Pulmonary artery endothelial cell (primary cell): ENCODE data around the gene NKX2-1. TPM values are rescaled to one million over a fixed set of nuclear protein-coding genes. Genes with fewer than 3 reads are reported as not detected.

Experiments used
- DNase-seq: peaks from one replicate; pipeline ENCODE4 v3.0.0-alpha.2; 2011; ENCODE audit warnings: low read depth, low spot score
- total RNA-seq: library from RNA; depleted of rRNA; stranded (reverse); fragments of >200 nt; gene quantifications from 2 replicates; pipeline ENCODE4 v1.2.3, GENCODE V29; 2014

Gene NKX2-1
- total RNA-seq, 1 donor from 2014 or later, result not detected

DNA sequence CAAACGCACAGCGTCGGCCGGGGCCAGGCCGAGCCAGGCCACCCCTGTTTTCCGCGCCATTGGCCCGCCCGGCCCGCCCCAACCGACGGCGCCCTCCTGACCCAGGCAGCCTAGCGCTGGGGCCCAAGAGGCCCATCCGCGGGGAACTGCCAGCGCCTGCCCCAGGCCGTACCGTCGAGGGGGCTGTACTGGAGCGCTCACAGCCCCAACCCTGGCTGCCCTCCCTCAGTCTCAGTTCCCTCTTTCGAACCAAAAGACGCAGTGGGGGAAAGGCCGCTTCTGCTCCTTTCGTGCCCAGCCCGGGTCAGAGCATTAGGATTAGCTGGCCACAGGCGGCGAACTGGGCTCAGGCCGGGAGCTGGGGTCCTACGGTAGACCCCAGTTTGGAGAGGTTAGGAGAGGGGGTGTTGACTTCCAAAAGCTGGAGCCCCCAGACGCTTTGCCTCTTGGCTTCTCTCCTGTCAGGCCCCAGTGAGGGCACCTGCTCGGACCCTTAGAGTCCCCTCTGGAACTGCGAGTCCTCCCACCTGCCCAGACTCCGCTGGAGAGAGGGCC lies 1.9 kb downstream of the NKX2-1 start:
- no peak for DNase-seq

DNA sequence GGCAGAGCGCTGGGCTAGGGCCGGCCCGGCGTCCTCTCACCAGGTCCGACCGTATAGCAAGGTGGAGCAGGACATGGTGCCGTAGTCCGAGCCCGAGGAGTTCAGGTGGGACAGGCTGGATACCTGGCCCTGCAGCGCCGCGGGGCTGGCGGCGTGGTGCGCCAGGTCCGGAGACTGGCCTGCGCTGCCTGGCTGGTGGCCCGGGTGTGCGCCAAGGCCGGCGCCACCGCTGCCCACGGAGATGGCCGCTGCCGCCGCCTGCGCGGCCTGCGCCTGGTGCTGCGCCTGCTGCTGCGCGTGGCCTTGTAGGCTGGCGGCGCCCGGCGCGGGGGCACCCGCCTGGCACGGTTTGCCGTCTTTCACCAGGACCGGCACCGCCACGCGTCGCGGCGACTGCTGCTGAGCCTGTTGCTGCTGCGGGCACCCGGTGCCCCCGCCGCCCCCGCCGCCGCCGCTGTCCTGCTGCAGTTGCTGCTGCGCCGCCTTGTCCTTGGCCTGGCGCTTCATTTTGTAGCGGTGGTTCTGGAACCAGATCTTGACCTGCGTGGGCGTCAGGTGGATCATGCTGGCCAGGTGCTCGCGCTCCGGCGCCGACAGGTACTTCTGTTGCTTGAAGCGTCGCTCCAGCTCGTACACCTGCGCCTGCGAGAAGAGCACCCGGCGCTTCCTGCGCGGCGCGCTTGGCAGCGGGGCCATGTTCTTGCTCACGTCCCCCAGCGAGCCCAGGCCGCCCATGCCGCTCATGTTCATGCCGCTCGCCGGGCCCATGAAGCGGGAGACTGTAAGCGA lies 2.6 kb downstream of the NKX2-1 start:
- DNase-seq, result no peak

DNA sequence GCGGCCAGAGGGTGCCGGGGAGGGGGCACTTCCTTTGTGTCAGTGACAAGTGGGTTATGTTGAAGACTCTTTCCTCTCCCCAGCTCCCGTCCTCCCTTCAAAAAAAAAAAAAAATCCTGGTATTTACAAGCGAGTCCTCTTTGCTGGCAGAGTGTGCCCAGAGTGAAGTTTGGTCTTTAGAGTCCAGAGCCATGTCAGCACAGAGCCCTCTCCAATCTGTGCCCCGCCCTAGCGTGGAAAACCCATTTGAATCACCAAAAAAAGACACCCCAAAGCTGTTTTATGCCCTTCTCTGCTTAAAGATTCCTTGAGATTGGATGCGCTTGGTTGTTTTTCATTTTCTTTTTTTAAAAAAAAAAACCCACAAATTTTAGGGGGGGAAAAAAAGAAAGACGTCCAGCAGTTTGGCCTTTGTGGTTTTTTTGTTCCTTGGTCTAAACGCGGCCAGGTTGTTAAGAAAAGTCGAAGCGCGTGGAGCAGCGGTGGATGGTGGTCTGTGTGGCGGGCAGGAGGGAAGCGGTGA lies 3.3 kb downstream of the NKX2-1 start:
- DNase-seq, result no peak

DNA sequence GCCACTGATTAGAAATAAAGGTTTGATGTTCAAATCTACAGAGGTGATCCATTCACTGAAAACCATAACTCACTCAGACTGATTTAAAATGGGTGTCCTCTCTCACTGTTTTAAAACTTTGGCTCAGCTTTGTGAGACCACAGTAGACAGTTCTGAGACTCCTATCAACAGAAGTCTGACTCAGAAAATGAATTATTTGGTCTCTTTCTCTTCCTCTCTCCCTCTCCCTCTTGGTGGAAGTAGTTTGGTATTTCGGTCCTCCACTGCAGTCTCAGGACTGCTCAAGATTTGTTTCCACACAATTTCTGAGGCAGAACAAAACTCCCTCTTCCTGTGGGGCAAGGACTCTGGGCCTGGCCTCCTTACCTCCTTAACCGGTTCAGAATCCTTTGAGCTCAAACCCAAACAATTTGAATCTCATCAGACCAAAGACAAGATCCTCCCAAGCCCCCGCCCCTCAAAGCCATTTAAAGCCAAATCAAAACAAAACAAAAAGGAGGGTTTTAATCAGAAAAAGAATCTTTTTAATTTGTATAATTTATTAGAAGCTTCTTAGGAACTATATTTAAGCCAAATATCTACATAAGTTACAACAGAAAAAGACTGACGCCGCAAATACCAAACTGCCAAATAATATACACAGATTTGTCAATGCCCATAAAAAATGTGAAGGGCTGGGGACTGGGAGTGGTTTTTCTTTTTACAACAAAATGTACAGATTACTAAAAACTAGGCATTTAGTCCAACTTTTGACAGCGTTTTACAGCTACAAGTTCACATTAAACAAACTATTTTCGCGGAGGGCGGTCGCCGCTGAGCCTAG lies 3.9 kb downstream of the NKX2-1 start:
- no peak for DNase-seq

DNA sequence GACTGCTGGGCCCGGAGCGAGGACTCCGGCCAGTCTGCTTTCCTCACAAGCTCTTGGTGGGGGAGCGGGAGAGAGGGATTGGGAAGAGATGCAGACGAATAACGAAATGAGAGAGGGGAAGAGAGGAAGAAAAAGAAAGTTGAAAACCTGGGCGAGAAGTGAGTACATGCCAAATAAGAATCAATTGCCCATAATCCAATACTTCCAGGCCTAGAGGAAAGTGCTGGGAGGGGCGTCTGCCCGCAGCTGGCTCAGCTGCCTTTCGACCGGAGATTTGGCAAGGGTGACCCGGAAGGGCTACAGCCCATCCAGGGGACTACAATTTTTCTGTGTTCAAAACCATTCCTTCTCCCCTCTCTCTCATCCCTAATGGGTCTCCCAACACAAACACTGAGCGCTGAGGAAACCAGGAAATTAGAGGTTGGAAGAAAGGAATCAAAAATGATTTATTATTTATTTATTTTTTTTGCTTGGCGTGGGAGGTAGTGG lies 4.9 kb downstream of the NKX2-1 start:
- no peak for DNase-seq

DNA sequence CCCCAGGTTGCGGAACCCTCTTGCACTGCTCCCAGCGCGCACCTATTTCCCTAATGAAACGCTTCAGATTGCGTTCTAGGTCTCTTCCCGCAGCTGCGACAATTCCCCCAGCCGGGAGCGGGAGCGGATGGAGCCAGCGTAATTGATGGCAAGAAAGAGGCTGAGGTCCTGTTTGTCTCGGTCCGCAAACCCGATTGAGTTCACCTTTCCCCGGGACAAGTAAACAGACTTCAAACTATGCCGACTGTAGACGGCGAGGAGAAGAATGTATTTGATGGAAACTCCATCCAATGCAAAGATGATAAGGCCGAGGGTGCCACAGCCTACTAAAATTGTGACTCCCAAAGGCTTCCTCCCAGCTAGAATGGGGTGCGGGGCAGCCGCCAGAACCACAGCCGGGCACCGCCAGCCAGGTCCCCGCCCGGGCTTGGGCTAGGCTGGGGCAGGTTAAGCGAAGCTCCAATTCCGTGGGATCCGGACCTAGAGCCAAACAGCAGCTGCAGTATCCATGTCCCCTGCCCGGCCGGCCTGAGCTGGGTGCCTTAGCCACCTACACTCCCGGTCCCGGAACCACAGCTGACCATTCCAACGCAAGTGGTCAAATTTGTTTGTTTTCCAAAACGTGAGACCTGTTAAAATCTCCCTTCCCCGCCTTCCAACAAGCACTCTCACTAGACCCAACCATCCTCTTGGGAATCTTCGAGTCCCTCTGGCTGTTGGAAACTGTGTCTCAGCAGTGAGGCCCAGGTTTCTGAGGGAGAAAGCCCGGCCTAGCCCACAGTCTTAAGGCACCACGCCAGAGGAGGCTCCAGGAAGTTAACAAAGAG lies 5.5 kb downstream of the NKX2-1 start:
- DNase-seq, result no peak

DNA sequence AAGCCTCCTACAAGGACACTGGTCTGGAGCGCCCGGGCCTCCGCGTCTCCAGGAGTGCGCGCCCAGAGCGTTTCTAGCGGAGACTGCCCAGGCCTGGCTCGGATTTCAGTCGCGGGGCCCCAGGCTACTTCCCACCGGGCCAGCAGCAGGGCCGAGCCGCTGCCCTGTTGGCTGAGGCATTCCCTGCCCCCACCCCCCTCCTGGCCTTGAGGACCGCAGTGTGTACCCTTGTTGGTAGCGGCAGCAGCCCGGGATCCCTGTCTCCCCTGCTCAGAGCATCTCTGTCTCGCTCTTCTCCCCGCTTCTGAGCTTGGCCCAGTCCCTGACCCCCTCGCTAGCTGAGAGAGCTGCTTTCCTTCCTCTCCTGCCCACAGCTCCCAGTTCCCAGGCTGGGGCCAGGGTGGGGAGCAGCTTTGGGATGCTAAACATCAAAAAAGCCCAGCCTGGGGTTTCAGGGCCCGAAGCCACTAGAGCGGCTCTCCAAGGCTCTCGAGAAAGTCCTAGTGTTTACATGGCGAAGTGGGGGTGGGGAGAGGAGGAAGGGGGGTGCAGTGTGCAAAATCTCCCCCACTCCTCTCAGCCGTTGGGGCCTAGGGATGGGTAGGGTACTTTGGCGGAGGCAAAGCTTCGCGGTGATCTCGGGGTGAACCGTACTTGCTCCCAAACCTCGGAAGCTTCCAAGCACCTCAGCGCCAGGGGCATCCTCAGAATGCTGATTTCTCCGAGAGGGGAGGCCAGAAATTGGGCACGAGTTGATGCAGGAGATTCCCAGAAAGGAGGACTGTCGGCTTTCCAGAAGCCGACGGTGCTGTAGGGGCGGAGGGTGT lies 6.4 kb downstream of the NKX2-1 start:
- DNase-seq, result no peak

DNA sequence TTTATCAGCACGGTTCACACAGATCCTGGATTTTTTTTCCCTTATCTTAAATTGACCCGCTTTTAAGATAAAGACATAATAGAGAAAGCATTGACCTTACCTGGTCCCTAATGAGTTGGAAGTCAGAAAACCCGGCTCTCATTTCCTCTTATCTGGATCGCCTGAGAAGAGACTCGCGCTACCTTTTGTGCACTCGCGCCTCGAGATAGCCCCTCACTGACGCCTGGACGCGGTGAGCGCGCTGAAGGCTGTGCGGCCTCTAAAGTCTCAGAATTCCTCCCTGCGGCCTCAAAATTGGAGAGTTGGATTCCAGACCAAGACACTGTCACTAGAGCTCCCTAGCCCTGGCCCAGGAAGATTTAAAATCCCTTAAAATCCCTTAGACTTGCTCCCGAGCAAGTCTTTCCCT lies 7.0 kb downstream of the NKX2-1 start:
- no peak for DNase-seq

DNA sequence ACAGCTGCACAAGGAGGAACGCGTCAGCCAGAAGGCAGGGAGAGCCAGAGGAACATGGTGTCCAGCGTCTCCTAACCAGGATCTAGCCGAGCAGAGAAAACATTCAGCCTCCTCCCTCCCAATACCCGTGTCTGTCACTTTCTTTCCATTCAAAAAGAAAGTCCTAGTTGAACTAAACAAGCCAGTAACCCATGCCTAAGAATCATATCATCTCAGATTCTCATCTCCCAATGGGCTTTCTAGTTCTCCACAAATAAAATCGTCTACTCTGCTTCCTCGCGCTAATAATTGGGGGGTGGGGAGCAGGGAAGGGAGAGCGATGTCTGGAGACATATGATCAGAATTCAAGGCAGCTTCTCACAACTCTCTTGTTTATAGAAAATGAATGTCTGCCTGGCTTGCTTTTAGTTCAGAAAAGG lies 7.4 kb downstream of the NKX2-1 start:
- DNase-seq, result no peak

DNA sequence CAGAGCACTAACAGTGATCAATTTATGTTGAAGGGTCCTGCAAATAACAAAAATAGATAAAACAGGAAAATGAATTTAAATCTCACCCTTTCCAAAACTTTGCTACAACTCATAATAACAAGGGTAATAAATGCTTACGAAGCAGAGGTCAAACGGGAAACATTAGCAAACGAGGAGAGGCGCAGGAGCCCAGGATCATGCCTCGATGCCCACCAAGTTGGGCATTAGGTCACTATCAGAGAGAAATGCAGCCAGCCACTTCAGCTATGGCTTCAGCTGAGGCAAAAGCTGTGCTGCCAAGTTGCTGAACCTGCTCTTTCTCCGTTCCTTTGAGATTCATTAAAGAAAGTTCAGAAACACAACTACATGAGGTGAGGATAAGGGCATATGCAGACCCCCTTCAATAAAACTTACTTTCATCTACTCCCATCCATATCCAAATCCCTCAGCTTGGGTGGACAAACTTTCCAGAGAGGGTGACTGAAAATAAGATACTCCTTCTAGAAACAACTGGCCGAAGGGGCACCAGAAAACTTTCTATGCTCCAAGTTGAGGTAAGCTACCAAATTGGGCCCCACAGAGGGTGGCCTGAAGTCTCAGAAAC lies 7.9 kb downstream of the NKX2-1 start:
- DNase-seq, result no peak

DNA sequence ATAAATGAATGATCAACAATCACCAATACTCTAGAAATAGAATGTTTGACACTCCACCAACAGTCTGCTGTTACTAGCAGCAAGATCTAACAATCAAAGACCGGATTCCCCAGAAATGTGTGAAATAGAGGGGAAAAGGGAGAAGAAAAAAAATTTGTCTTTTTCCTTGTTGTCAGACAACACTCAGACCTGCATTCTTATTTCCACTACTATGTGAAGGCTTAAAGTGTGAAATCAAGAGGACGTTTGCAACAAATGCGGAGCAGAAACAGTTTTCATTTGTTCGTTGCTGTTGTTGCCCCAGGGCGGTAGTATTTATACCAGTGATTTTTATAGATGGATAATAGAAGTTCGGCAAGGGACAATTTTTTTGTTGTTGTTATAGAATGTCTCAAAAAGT lies 9.2 kb downstream of the NKX2-1 start:
- DNase-seq, result no peak

DNA sequence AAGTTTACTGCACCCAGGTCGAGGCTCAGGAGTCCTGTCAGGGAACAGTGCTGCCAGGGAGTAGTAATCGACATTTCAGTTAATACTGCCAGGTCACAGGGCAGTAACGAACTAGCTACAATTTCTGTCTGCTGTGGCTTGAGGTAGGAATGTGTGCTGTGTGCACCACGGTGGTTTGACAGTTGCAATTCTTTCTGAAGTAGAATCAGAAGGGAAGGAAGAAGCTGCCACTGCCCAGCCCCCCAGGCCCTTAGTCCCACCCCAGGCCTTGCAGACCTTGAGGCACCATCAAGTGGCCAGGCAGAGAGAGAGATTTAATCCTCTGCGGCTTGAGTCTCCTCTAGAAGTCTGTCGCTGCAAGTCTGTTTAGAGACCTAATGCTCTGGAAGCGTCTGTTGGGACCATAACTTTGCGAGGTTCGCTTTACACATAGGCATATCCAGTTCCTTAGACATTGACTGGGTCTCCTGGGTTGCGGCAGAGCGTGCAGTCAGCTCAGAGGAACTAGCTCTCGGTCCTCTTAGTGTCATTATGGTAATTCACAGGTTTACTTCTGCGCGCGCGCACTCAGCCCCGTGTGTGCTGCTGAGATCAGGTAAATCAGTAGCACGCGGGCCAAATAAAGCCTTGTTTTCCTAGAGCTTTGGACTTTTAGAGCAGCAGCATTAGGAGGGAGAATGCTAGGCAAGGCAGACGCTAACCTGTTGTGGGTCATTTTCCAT lies 9.8 kb downstream of the NKX2-1 start:
- no peak for DNase-seq

DNA sequence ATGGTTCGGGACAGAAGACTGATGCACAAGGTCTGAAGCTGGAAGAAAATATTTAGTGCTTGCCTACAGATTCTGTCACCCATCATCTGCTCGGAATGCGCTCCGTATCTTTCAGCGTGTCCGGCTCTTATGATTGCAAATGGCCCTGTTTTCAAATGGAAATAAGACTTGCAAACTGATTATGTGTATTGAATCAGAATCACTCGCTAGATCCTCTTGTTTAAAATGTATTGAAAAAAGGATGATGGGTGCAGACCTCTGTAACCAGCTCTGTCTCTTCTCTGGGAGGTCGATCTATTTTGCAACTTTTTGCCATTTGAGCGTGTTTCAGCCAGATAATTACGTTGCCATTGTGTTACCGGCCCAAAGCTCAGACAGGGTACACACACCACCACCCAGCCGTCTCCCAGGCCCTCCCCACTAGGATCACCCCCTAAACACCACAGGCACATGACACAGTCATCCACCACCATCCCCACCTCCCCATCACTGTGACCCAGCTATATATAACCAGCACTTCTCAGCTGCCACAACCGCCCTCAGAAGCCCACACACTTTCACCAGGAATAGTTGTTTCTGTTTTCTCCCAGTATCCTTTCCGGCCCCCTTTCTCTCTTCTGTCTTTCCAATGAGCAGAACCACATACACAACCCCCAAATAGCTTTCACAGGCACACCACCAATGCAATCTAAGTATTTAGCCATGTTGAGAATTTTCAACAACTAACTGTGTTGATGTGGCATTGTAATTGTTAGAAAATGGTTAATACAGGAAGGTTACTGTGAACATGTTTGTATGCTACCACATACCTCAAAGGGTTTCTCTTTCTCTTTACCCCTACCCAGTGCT lies 10.7 kb downstream of the NKX2-1 start:
- DNase-seq, result no peak

DNA sequence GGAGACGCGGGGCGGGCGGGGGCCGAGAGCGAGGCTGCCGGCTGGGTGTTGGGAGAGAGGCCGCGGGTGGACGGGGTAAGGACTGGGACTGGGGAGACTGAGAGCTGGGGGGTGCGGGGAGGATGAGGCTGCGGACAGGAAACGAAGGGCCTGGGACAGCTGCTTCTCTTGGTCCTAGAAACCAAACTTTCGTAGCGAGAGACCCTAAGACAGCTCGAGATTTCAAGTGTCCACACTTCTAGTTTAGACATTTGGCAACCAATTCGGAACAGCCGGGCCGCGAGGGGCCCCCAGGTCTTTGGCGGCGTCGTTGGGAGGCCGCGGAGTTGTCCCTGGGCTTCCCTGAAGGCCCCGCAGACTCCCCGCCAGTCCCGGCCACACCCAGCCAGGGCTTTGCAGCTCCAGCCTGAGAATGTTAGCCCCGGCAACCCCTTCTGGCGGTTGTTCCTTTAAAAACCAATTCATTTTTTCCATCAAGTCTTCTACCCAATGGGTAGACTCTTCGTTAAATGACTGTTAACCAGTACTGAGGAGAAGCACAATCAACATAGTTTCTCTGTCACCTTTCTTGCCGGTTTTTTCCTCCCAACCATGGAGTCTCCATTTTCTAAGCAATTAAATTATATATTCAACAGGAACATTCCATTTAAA lies 11.5 kb downstream of the NKX2-1 start:
- no peak for DNase-seq

DNA sequence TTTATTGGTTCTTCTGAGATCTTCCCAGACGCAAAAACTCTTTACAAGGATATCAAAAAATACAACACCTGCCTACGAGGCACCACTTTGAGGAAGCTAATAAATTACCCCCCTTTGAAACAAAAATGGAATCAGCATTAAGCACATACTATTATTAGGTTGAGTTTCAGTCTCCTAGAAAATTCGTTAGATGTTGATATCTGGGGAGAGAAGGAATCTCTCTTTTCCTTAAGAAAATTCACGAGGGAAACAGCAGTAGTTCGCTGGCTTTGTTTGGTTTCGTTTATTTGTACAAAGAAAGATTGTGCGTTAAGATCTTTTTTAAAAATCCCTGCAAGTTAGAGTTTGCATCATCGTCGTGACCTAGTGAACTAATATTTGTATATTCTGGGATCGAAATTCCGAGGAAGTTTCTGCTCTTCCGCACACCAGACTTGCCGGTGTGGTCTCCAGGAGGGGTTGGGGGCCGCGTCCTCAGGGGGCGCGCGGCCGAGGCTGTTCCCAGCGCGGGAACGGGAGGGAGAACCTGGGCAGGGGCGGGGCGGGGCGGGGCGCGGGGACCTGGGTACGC lies 12.1 kb downstream of the NKX2-1 start:
- DNase-seq, result no peak

DNA sequence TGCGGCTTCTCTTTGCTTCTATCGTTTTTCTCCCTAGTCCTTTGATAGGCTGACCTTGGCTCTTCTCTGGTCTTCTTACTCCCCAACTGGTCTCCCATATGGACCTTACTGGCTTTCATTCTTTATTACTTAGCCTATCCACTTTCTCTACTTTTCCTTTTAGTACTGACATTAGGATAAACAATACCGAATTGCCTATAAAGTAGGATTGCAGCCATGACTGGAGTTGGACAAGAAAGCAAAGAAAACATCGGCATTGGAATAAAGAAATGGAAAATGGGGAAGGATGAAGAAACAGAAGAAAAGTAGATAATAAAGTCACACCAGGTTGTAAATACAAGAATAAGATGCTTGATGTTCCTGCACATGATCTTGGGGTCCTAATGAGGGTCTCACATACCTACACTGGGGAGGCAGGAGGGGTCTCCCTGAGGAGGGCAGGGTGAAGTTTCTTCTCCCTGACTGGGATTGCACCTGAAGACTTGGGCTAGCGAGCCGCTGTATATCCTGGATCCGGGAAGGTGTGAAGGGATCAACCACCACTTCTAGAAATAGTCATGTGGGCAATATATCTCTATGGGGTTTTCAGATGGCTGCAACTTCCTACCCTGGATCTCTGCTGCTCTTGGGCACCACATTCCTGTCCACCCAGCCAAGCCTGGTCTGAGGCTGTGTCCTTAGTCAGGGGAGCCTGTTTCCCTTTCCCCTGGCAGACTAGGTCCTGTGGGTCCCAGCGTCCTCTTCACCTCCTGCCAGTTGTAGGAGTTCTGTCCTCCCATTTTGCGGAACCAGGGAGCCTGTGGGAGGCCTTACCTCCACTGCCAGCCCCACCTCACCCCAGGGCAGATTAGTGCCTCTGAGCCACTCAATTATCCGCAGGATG lies 13.1 kb downstream of the NKX2-1 start:
- no peak for DNase-seq
